Measurements from ENCODE around the gene INAFM2.

Gene INAFM2

GRCh38 chr15:40327457-40327856 lies 4.0 kb downstream of the INAFM2 start:
- Histone ChIP-seq H3K27me3 (replicated peaks; ENCODE audit: insufficient read depth, low read length) (no peaks in the 10 kb centered on the region), H3K9ac (ENCODE audit: low read length) (peak overlapping the region; percentile 51; the same call in 1 of the 2 replicates), H3K27ac (ENCODE audit: low read length) (peak overlapping the region; percentile 89), H3K4me1 (ENCODE audit: low read length) (peaks cover 61% of the 10 kb centered on the region), H3K79me2 (ENCODE audit: low read length) (peaks cover 38% of the 10 kb centered on the region), H3K9me2 (replicated peaks; ENCODE audit: insufficient read depth, low read length) (no peaks in the 10 kb centered on the region), H3F3A (ENCODE audit: insufficient read depth, low read length) (peaks cover 36% of the 10 kb centered on the region), H2AFZ (ENCODE audit: low read length) (0 out of 2 replicates have a peak overlapping the region, but pooled peaks have one; percentile 0), H3K9me3 (replicated peaks; ENCODE audit: insufficient read depth, low read length) (no peaks in the 10 kb centered on the region), H3K4me2 (ENCODE audit: low read depth, low read length) (peak overlapping the region; percentile 79), H3K36me3 (replicated peaks; ENCODE audit: insufficient read depth, low read length) (no peaks in the 10 kb centered on the region), H3K4me3 (ENCODE audit: low read length) (peak overlapping the region; percentile 32), H4K20me1 (ENCODE audit: insufficient read depth, low read length) (no peaks in the 10 kb centered on the region)
- no peak for TF ChIP-seq CTCF (IDR thresholded peaks at IDR 0.05; ENCODE audit: low read length)
- no peak for TF ChIP-seq EZH2phosphoT487 (IDR thresholded peaks at IDR 0.05; ENCODE audit: low read length)
- no peak for TF ChIP-seq EZH2 (optimal IDR thresholded peaks at IDR 0.05; ENCODE audit: low read depth, low read length)
- peak; percentile 57 for DNase-seq

DNA sequence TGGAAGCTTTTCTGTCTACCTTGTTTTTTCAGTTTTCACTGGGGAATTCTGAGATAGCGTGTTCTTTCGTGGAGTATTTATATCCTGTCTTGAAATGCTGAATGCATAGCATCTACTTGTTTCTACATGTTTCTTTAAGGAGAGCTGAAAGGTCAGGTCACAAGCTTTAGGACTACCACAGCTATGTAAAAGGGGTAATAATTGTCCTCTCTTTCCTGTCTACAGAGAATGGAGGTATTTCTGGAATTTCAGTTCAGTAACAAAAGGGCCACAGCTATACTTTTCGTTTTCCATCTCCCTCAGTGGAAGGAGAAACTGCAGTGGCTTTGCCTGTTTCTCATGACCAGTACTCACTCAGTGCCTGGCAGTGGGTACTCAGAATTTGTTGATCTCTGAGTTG lies 4.7 kb downstream of the INAFM2 start:
- H3K4me2 ChIP-seq (ENCODE audit: low read depth, low read length) = peak overlapping the region; percentile 79
- H3K79me2 ChIP-seq (ENCODE audit: low read length) = peaks cover 38% of the 10 kb centered on the region
- TF ChIP-seq EZH2 (optimal IDR thresholded peaks at IDR 0.05; ENCODE audit: low read depth, low read length) (no peak), EZH2phosphoT487 (IDR thresholded peaks at IDR 0.05; ENCODE audit: low read length) (no peak), CTCF (IDR thresholded peaks at IDR 0.05; ENCODE audit: low read length) (no peak)
- H3K27me3 ChIP-seq (replicated peaks; ENCODE audit: insufficient read depth, low read length) = no peaks in the 10 kb centered on the region
- H2AFZ ChIP-seq (ENCODE audit: low read length) = no peak overlapping the region
- H3K4me3 ChIP-seq (ENCODE audit: low read length) = peak overlapping the region; percentile 32
- H3K9me3 ChIP-seq (replicated peaks; ENCODE audit: insufficient read depth, low read length) = no peaks in the 10 kb centered on the region
- peak; percentile 36 for DNase-seq
- H3K36me3 ChIP-seq (replicated peaks; ENCODE audit: insufficient read depth, low read length) = no peaks in the 10 kb centered on the region
- peaks cover 54% of the 10 kb centered on the region for H3K4me1 ChIP-seq (ENCODE audit: low read length)
- peak overlapping the region; percentile 89 for H3K27ac ChIP-seq (ENCODE audit: low read length)
- H3K9ac ChIP-seq (ENCODE audit: low read length) = peak overlapping the region; percentile 51
- no peaks in the 10 kb centered on the region for H3K9me2 ChIP-seq (replicated peaks; ENCODE audit: insufficient read depth, low read length)
- H3F3A ChIP-seq (ENCODE audit: insufficient read depth, low read length) = peaks cover 36% of the 10 kb centered on the region
- no peaks in the 10 kb centered on the region for H4K20me1 ChIP-seq (ENCODE audit: insufficient read depth, low read length)

DNA sequence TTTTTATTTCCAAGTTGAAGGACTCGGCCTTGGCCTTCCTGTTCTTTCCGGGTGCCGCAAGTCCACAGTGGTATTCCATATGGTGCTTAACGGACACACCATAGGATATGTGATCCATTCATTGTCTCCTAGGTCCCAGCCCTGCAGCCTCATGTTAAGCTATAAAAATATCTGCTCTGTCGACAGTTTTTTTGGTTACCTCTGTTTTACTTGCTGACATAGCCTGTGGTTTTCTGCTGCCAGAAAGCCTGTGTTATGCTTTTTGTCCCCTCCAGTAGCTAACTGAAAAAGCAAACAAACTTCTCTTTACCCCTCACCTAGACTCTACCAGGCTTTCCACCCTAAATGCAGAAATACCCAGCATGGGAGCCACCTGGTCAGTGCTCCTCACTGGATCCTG lies 5.3 kb downstream of the INAFM2 start:
- Histone ChIP-seq H3K27ac (ENCODE audit: low read length) (peak overlapping the region; percentile 89), H2AFZ (ENCODE audit: low read length) (no peak overlapping the region), H3K9me2 (replicated peaks; ENCODE audit: insufficient read depth, low read length) (no peaks in the 10 kb centered on the region), H3K9ac (ENCODE audit: low read length) (peak overlapping the region; percentile 51), H3K79me2 (ENCODE audit: low read length) (peaks cover 38% of the 10 kb centered on the region), H3F3A (ENCODE audit: insufficient read depth, low read length) (peaks cover 36% of the 10 kb centered on the region), H3K36me3 (replicated peaks; ENCODE audit: insufficient read depth, low read length) (no peaks in the 10 kb centered on the region), H3K4me1 (ENCODE audit: low read length) (peaks cover 55% of the 10 kb centered on the region), H3K4me2 (ENCODE audit: low read depth, low read length) (peak overlapping the region; percentile 79), H3K9me3 (replicated peaks; ENCODE audit: insufficient read depth, low read length) (no peaks in the 10 kb centered on the region), H4K20me1 (ENCODE audit: insufficient read depth, low read length) (no peaks in the 10 kb centered on the region), H3K4me3 (ENCODE audit: low read length) (peak overlapping the region; percentile 32), H3K27me3 (replicated peaks; ENCODE audit: insufficient read depth, low read length) (no peaks in the 10 kb centered on the region)
- peak; percentile 84 for DNase-seq
- no peak for TF ChIP-seq EZH2phosphoT487 (IDR thresholded peaks at IDR 0.05; ENCODE audit: low read length)

DNA sequence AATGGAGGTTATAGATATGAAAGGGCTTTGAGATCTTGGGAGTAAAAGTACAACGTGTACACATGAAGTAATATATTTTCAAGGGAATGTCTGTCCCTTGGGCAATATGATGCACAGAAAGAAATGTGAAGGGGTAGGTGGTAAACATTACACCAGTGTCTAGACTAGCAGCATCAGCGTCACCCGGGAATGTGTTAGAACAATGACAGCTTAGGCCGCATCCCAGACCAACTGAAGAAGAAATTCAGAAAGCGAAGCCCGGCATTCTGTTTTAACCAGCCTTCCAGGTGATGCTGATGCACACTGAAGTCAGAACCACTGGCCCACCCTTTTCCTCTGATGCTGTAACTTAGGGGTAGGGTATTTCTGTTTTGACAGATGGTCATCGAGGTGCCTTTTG lies 6.3 kb downstream of the INAFM2 start:
- Histone ChIP-seq H3K9me3 (replicated peaks; ENCODE audit: insufficient read depth, low read length) (no peaks in the 10 kb centered on the region), H3K9me2 (replicated peaks; ENCODE audit: insufficient read depth, low read length) (no peaks in the 10 kb centered on the region), H3F3A (ENCODE audit: insufficient read depth, low read length) (peaks cover 36% of the 10 kb centered on the region), H3K4me1 (ENCODE audit: low read length) (peaks cover 61% of the 10 kb centered on the region), H3K36me3 (replicated peaks; ENCODE audit: insufficient read depth, low read length) (no peaks in the 10 kb centered on the region), H3K4me3 (ENCODE audit: low read length) (no peak overlapping the region), H2AFZ (ENCODE audit: low read length) (no peak overlapping the region), H3K79me2 (ENCODE audit: low read length) (peaks cover 32% of the 10 kb centered on the region), H3K4me2 (ENCODE audit: low read depth, low read length) (peak overlapping the region; percentile 79), H4K20me1 (ENCODE audit: insufficient read depth, low read length) (no peaks in the 10 kb centered on the region), H3K27me3 (replicated peaks; ENCODE audit: insufficient read depth, low read length) (no peaks in the 10 kb centered on the region), H3K27ac (ENCODE audit: low read length) (peak overlapping the region; percentile 89), H3K9ac (ENCODE audit: low read length) (0 out of 2 replicates have a peak overlapping the region, but pooled peaks have one; percentile 33)
- DNase-seq = no peak
- TF ChIP-seq EZH2phosphoT487 (IDR thresholded peaks at IDR 0.05; ENCODE audit: low read length) (no peak), EZH2 (optimal IDR thresholded peaks at IDR 0.05; ENCODE audit: low read depth, low read length) (no peak), CTCF (IDR thresholded peaks at IDR 0.05; ENCODE audit: low read length) (no peak)
